K562 (cell line): ENCODE data around the gene SLC9B2. TPM values are rescaled to one million over a fixed set of nuclear protein-coding genes. Genes with fewer than 3 reads are reported as not detected.

Source experiments
- BRF1 ChIP-seq: IDR thresholded peaks from 3 replicates; pipeline ENCODE4 v1.6.1; 2011; ENCODE audit warnings: borderline replicate concordance, mild to moderate bottlenecking; ENCODE audit not compliant: insufficient read length; ENCODE audit errors: extremely low read depth
- ETV5 ChIP-seq: sonication (generic); formaldehyde crosslinking; IDR thresholded peaks from 2 replicates; pipeline ENCODE4 v1.4.0; 2020; ENCODE audit warnings: low read depth, mild to moderate bottlenecking, missing genetic modification reagents
- FUS ChIP-seq: fragments of 200-400 bp; formaldehyde crosslinking; optimal IDR thresholded peaks from 2 replicates; pipeline ENCODE3; 2017; ENCODE audit warnings: low read depth, low read length
- HINFP ChIP-seq: fragments of 450-650 bp; conservative IDR thresholded peaks from 2 replicates; pipeline ENCODE4 v1.6.1; 2016; ENCODE audit warnings: missing genetic modification characterization, low read depth, mild to moderate bottlenecking, control low read depth, missing compliant biosample characterization
- HOXB6 ChIP-seq: fragments of 250-450 bp; sonication (Bioruptor Pico); IDR thresholded peaks from 2 replicates; pipeline ENCODE4 v1.5.1; 2022; ENCODE audit warnings: mild to moderate bottlenecking, borderline replicate concordance
- MYBL2 ChIP-seq, 2 experiments: fragments of 450-650 bp in 1 of 2; sonication (generic) in 1 of 2; formaldehyde crosslinking in 1 of 2; IDR thresholded peaks; 2 replicates each; pipeline versions ENCODE4 v1.6.1 to v1.8.1; 2017 to 2022; ENCODE audit warnings: borderline replicate concordance in 1 of 2, inconsistent platforms in 1 of 2, low read depth in 1 of 2, mild to moderate bottlenecking in 1 of 2, missing genetic modification reagents in 1 of 2, moderate library complexity in 1 of 2
- RBM22 ChIP-seq: fragments of 200-400 bp; formaldehyde crosslinking; IDR thresholded peaks from 2 replicates; pipeline ENCODE4 v1.6.1; 2018; ENCODE audit warnings: low read length, low read depth; ENCODE audit not compliant: poor library complexity, severe bottlenecking
- RFX1 ChIP-seq: fragments of 450-650 bp; IDR thresholded peaks from 2 replicates; pipeline ENCODE4 v1.6.1; 2016; ENCODE audit warnings: mild to moderate bottlenecking, moderate library complexity
- SIN3A ChIP-seq, 2 experiments: fragments of 150-350 bp in 1 of 2; IDR thresholded peaks; 2 replicates each; pipeline ENCODE4 v1.6.1; 2011 to 2016; ENCODE audit warnings: borderline replicate concordance in 2 of 2, low read depth in 2 of 2, low read length in 2 of 2, mild to moderate bottlenecking in 2 of 2, moderate library complexity in 2 of 2; ENCODE audit not compliant: control insufficient read depth in 1 of 2
- SIRT6 ChIP-seq: IDR thresholded peaks from one replicate; pipeline ENCODE4 v1.6.1; 2012; ENCODE audit warnings: low read depth, mild to moderate bottlenecking, control low read depth, inconsistent platforms, low read length, moderate library complexity
- TRIM24 ChIP-seq, 2 experiments: fragments of 450-650 bp; IDR thresholded peaks; 2 replicates each; pipeline ENCODE4 v1.6.1; 2016
- ZNF584 ChIP-seq: fragments of 200-800 bp; sonication (Bioruptor generic); IDR thresholded peaks from 2 replicates; pipeline ENCODE4 v1.6.1; 2016; ENCODE audit warnings: low read depth, mild to moderate bottlenecking, missing genetic modification characterization, missing compliant biosample characterization
- ZNF766 ChIP-seq: fragments of 200-800 bp; sonication (Bioruptor generic); conservative IDR thresholded peaks from 2 replicates; pipeline ENCODE4 v1.6.1; 2016; ENCODE audit warnings: missing genetic modification characterization, missing compliant biosample characterization
- ZNF778 ChIP-seq: fragments of 450-650 bp; formaldehyde crosslinking; IDR thresholded peaks from 2 replicates; pipeline ENCODE4 v1.4.0; 2020; ENCODE audit warnings: mild to moderate bottlenecking, moderate library complexity
- polyA plus RNA-seq, 8 experiments: library from polyadenylated mRNA; depleted of rRNA in 4 of 8; stranded (reverse) in 5 of 8; unstranded in 3 of 8; fragments of >200 nt; fragmentation: Nextera tagmentation in 2 of 8; fragmentation: Illumina TruSeq in 1 of 8; extraction: Ambion mirVana in 2 of 8; extraction: Trizol in 1 of 8; gene quantifications; 2 replicates each; pipeline versions ENCODE4 v1.2.1 to v1.2.3, GENCODE V29; 2011 to 2014; ENCODE audit warnings: inconsistent platforms in 1 of 8, missing spikeins in 1 of 8
- total RNA-seq, 7 experiments: library from RNA; depleted of rRNA in 6 of 7; stranded (reverse); fragments of >200 nt in 6 of 7; fragmentation: Illumina TruSeq in 2 of 7; extraction: Trizol in 2 of 7; gene quantifications; 2 replicates each; pipeline versions ENCODE4 v1.2.1 to v1.2.3, GENCODE V29; 2011 to 2021; ENCODE audit warnings: low replicate concordance in 1 of 7
- TF ChIP-seq, protein P1 (sequence below), 2 experiments: IDR thresholded peaks; 2 replicates each; pipeline ENCODE4 v1.6.1; 2012; ENCODE audit warnings: improper control_type of control experiment in 2 of 2, low read depth in 2 of 2, low read length in 2 of 2, borderline replicate concordance in 1 of 2
- TF ChIP-seq, protein P2 (sequence below): fragments of 450-650 bp; formaldehyde crosslinking; IDR thresholded peaks from 2 replicates; pipeline ENCODE4 v1.4.0; 2022; ENCODE audit warnings: missing genetic modification characterization

Gene SLC9B2
- total and polyA plus RNA-seq, 9 of the 15 experiments (the other 6 are each of a cell fraction or from before 2014, with no cell fraction given): 6.6 to 14.6 (median 11.4) TPM

GRCh38 chr4:103019308-103020124 is 57.0 kb downstream of the SLC9B2 start, which contains the start of gene SLC9B1 (continued):
- TF ChIP-seq, protein P1, sequence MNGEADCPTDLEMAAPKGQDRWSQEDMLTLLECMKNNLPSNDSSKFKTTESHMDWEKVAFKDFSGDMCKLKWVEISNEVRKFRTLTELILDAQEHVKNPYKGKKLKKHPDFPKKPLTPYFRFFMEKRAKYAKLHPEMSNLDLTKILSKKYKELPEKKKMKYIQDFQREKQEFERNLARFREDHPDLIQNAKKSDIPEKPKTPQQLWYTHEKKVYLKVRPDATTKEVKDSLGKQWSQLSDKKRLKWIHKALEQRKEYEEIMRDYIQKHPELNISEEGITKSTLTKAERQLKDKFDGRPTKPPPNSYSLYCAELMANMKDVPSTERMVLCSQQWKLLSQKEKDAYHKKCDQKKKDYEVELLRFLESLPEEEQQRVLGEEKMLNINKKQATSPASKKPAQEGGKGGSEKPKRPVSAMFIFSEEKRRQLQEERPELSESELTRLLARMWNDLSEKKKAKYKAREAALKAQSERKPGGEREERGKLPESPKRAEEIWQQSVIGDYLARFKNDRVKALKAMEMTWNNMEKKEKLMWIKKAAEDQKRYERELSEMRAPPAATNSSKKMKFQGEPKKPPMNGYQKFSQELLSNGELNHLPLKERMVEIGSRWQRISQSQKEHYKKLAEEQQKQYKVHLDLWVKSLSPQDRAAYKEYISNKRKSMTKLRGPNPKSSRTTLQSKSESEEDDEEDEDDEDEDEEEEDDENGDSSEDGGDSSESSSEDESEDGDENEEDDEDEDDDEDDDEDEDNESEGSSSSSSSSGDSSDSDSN (IDR thresholded peaks at IDR 0.05; ENCODE audit: borderline replicate concordance in 1 of 2, low read depth in 2 of 2, low read length in 2 of 2): peak; percentile 16 to 72; a peak in 2 of 4 replicates
- TF ChIP-seq SIN3A (IDR thresholded peaks at IDR 0.05; ENCODE audit: borderline replicate concordance in 2 of 2, control insufficient read depth in 1 of 2, low read depth in 2 of 2, low read length in 2 of 2): peak in 1 of 2 experiments; percentile 66; a peak in 1 of 4 replicates
- no peak for TF ChIP-seq ZNF584 (CRISPR knock-in tag)
- no peak for TF ChIP-seq MYBL2 (IDR thresholded peaks at IDR 0.05; ENCODE audit: low read depth)
- no peak for TF ChIP-seq MYBL2 (CRISPR knock-in tag; IDR thresholded peaks at IDR 0.05; ENCODE audit: borderline replicate concordance)
- no peak for TF ChIP-seq HOXB6 (CRISPR knock-in tag)
- TF ChIP-seq HINFP (tag): no peak
- no peak for TF ChIP-seq RFX1
- TF ChIP-seq, protein P2, sequence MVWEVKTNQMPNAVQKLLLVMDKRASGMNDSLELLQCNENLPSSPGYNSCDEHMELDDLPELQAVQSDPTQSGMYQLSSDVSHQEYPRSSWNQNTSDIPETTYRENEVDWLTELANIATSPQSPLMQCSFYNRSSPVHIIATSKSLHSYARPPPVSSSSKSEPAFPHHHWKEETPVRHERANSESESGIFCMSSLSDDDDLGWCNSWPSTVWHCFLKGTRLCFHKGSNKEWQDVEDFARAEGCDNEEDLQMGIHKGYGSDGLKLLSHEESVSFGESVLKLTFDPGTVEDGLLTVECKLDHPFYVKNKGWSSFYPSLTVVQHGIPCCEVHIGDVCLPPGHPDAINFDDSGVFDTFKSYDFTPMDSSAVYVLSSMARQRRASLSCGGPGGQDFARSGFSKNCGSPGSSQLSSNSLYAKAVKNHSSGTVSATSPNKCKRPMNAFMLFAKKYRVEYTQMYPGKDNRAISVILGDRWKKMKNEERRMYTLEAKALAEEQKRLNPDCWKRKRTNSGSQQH: no peak
- TF ChIP-seq SIRT6: no peak
- TF ChIP-seq BRF1: no peak
- no peak for TF ChIP-seq ZNF778 (CRISPR knock-in tag)
- TF ChIP-seq TRIM24 (IDR thresholded peaks at IDR 0.05): peak; percentile 13 to 49; a peak in 1 of 4 replicates
- TF ChIP-seq ETV5 (CRISPR knock-in tag): peak; percentile 90
- TF ChIP-seq RBM22: no peak
- TF ChIP-seq ZNF766 (CRISPR knock-in tag): peak; percentile 8; the same call in 1 of the 2 replicates
- TF ChIP-seq FUS: no peak
